ENCODE data around the gene CXCL10. TPM values are rescaled to one million over a fixed set of nuclear protein-coding genes. Genes with fewer than 3 reads are reported as not detected.
A peak's percentile ranks its signal among the peaks of the same experiment; 100 is the strongest.
"Not testable (repeated sequence)": the region's sequence is repeated elsewhere in the genome, so short reads cannot be mapped to it uniquely, and the experiment has no call there.

CXCL10 gene
- 0.08 and 0.63 TPM in 2 replicates for total RNA-seq (2014; rRNA removed; shearing (Covaris generic))

GRCh38 chr4:76023389-76023788 is at the start of gene CXCL10:
Gene CXCL10, minus strand, starts transcription at chr4:76023497. Its CDS starts 66 bp downstream, at chr4:76023431.
- no peak for DNase-seq (ENCODE audit: low spot score)

- no peak for DNase-seq (ENCODE audit: low spot score)
Measured at GRCh38 chr4:76072760-76073159, 49.5 kb upstream of the CXCL10 start.

DNA sequence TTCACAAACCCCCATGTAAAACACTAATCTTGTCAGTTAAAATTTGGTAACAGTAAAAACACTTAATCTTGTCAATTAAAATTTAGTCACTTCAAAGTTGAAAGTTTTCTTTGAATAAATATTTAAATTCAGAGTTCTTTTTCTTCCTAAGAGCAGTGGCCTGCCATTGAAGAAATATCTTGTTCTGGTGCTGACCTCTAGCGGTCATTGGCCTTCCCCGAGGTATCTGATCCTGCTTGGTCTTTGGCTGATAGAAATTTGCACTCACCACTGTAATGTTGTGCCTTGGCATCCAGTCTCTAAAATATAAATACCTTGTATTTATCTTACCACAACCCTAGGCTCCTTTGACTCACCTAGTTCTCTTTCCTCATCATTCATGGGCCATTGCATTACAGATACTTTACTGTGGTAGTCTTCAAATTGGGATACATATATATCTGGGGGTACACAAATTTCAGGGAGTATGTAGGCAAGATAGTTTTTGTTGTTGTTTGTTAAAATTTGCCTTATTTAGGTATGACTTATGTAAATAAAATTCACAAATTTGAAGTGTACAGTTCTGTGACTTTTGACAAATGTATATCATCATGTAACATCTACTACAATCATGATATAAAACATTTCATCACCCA is 44.5 kb upstream of the CXCL10 start:
- peak; percentile 92 for DNase-seq (ENCODE audit: low spot score)

- DNase-seq (ENCODE audit: low spot score): no peak
Measured at GRCh38 chr4:76066546-76066945, 43.2 kb upstream of the CXCL10 start.

DNA sequence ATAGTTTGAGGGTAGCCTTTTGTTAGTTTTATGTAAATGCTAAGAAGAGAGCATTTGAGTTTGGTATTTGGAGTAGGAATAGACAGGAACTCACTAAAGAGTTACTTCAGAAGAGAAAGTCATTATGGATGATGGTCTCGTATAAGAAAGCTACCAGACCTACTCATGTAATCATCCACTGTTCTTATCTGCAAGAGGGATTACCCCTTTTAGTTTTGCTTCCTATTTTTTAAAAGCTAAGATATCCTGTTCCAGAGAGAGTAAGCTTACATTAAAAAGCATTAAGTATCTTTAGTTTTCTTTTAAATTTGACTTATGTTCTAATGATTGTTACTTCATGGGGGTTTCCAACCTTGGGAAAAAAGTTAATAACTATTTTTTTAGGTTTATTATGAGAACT is 38.7 kb upstream of the CXCL10 start:
- DNase-seq (ENCODE audit: low spot score): no peak

DNA sequence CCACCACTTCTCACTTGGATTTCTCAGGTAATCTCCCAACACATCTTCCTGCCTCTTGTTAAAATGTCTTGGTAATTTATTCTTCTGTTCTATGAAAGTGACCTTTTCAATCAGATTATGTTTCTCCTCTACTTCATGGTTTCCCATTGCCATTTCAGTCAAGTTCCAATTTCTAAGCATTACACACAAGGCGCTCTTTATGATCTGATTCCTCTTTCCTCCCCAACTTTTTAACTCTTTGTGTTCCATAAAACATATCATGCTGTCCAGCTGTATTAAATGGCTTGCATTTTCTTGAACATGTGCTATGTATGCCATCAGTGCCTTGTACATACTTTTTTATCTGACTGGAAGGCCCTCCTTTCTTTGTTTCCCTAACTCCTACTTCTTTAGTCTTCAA is 38.1 kb upstream of the CXCL10 start:
- no peak for DNase-seq (ENCODE audit: low spot score)

DNA sequence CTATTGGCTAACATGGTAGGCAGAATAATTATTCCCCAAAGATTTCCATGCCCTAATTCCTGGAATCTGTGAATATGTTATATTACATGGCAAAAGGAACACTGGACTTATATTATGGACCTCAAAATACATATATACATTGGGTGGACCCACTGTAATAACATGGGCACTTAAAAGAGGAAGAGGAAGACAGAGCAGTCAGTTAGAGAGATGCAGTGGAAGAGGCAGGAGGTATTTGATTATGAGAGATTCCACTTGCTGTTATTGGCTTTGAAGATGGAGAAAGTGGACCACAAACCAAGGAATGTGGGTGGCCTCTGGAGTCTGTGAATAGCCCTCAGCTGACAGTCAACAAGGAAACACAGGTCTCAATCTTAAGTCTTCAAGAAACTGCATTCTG is 37.2 kb upstream of the CXCL10 start:
- peak; percentile 21 for DNase-seq (ENCODE audit: low spot score)

DNA sequence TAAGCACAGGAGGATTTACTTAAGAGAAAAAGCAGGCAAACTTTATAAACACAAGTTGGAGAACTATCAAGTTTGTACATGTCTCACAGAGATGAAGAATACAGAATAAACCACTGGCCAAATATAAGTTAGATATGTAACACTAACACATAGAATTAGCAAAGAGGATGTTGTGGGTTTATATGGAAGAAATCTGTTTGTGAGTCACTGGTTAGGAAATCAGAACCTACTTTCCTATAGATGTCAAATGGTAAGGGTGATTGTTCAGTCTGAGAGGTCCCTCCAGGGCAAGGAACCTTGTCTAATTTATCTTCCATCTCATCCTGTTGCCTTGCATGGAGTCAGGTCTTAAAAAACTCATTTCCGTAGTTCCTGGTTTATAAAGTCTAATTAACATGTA is 36.5 kb upstream of the CXCL10 start:
- peak; percentile 16 for DNase-seq (ENCODE audit: low spot score)

DNA sequence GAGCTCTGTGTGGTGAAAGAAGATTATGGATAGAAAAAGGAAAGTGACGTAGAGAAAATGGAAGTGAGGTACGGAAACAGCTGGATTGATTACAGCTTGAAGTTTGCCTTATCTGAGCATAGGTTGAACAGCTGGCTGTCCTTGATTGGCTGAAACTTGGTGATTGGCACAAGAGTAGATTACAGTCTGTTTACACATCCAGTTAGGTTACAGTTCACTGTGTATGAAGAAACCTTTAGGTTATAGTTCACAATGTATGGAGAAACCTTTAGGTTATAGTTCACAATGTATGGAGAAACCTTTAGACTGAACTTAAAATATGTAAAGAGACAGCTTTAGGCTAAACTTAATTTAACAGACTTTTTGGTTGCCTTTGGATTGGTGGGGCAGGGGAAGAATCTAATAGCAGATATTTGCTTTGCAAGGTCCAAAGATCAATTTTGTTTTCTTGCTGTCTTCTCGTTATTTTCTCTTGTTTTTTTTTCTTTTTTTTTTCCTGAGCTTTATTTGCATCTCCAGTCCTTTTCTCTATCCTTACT is 35.7 kb upstream of the CXCL10 start:
- peak; percentile 32 for DNase-seq (ENCODE audit: low spot score)

GRCh38 chr4:76058302-76058701 is 35.0 kb upstream of the CXCL10 start:
- DNase-seq (ENCODE audit: low spot score): no peak

- no peak for DNase-seq (ENCODE audit: low spot score)
Measured at GRCh38 chr4:76055421-76055820, 32.1 kb upstream of the CXCL10 start.

GRCh38 chr4:76055016-76055415 is 31.7 kb upstream of the CXCL10 start:
- DNase-seq (ENCODE audit: low spot score): no peak

GRCh38 chr4:76053730-76054129 is 30.4 kb upstream of the CXCL10 start:
- DNase-seq (ENCODE audit: low spot score): no peak

DNA sequence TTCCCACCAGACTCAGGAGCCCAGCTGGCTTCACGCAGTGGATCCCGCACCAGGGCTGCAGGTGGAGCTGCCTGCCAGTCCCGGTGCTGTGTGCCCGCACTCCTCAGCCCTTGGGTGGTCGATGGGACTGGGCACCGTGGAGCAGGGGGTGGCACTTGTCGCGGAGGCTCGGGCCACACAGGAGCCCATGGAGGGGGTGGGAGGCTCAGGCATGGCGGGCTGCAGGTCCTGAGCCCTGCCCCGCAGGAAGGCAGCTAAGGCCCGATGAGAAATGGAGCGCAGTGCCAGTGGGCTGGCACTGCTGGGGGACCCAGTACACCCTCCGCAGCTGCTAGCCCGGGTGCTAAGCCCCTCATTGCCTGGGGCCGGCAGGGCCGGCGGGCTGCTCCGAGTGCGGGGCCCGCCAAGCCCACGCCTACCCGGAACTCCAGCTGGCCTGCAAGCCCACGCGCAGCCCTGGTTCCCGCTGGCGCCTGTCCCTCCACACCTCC is 27.3 kb upstream of the CXCL10 start:
- DNase-seq (ENCODE audit: low spot score): not testable (repeated sequence)

GRCh38 chr4:76049860-76050416 is 26.6 kb upstream of the CXCL10 start:
- not testable (repeated sequence) for DNase-seq (ENCODE audit: low spot score)

GRCh38 chr4:76044686-76045085 is 21.4 kb upstream of the CXCL10 start:
- not testable (repeated sequence) for DNase-seq (ENCODE audit: low spot score)

DNA sequence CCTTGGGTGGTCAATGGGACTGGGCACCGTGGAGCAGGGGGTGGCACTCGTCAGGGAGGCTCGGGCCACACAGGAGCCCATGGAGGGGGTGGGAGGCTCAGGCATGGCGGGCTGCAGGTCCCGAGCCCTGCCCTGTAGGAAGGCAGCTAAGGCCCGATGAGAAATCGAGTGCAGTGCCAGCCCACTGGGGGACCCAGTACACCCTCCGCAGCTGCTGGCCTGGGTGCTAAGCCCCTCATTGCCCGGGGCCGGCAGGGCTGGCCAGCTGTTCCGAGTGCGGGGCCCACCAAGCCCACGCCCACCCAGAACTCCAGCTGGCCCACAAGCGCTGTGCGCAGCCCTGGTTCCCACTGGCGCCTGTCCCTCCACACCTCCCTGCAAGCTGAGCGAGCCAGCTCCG is 20.0 kb upstream of the CXCL10 start:
- DNase-seq (ENCODE audit: low spot score): not testable (repeated sequence)

GRCh38 chr4:76042241-76042998 is 19.1 kb upstream of the CXCL10 start:
- not testable (repeated sequence) for DNase-seq (ENCODE audit: low spot score)

DNA sequence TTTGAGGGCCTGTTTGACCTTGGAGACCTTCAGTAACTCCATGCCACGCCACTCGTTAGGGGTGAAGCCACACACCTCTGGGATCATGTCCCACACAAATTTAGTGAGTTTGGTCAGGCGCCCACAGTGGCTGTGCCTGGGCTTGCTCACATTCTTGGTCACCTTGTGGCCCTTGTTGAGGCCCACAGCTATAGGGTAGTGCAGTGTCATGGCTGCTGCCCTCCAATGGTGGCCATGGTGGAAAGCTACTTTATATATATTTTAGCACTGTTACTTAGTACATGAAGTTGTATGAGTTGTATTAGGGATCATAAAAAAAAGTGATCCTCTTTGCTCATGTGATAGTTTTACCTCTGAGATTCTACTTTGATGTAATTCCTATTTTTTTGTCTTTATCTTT is 13.6 kb upstream of the CXCL10 start:
- no peak for DNase-seq (ENCODE audit: low spot score)

GRCh38 chr4:76035799-76036380 is 12.6 kb upstream of the CXCL10 start, which contains the start of gene CXCL11:
Gene CXCL11, minus strand, starts transcription at chr4:76036070. Its CDS starts 83 bp downstream, at chr4:76035987.
- DNase-seq (ENCODE audit: low spot score): no peak

DNA sequence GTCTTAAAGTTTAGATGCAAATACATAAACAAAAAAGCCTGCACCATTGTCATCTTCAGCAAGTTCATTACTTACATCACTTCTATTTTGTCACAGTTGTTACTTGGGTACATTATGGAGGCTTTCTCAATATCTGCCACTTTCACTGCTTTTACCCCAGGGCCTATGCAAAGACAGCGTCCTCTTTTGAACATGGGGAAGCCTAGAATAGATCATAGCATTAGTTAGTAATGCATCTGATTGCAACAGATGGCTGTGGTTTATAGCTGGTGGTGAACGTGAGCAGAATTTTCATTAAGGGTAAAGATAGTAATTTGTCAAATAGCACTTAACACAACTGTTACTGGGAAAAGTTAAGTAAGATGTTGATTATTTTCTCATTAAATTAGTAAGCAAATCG is 11.8 kb upstream of the CXCL10 start:
- no peak for DNase-seq (ENCODE audit: low spot score)

DNA sequence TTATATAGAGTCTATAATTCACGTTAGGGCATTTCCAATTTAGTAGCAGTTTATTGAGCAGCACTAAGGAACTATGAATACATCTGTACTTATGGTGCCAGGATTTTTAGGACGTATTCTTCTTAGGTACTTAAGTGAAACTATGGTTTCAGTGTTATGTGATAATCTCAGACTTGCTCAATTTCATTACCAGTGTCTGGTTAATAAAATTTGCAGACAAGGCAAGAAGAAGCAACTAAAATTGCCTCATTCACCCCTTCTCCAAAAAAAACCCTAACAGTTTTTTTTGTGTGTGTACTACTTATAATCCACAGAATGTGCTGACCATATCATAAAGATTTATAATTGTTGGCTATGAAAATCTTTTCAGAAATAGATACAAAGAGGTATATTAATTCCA is 6.0 kb upstream of the CXCL10 start:
- DNase-seq (ENCODE audit: low spot score): no peak

Measured in HT-29 (cell line).